T-helper 22 cell (primary cell): ENCODE data around the gene CALCOCO2.
"Not testable (repeated sequence)": the region's sequence is repeated elsewhere in the genome, so short reads cannot be mapped to it uniquely, and the experiment has no call there.

ENCODE experiments used
- DNase-seq: peaks from one replicate; pipeline ENCODE4 v3.0.0-alpha.2; 2020; ENCODE audit warnings: low read depth

Gene CALCOCO2

GRCh38 chr17:48825446-48826381, 5.1 kb upstream of the CALCOCO2 start:
- DNase-seq: no peak

- DNase-seq: no peak
Observed at GRCh38 chr17:48831549-48831883, 681 bp downstream of the CALCOCO2 start.

- DNase-seq: no peak
Observed at GRCh38 chr17:48834973-48835372, 4.1 kb downstream of the CALCOCO2 start.

GRCh38 chr17:48835971-48836370, 5.1 kb downstream of the CALCOCO2 start:
- no peak for DNase-seq

GRCh38 chr17:48837458-48837857, 6.6 kb downstream of the CALCOCO2 start:
- not testable (repeated sequence) for DNase-seq

GRCh38 chr17:48840441-48840840, 9.6 kb downstream of the CALCOCO2 start:
- no peak for DNase-seq

GRCh38 chr17:48841395-48841831, 10.6 kb downstream of the CALCOCO2 start:
- DNase-seq: no peak

- no peak for DNase-seq
Observed at GRCh38 chr17:48842746-48843145, 11.9 kb downstream of the CALCOCO2 start.

GRCh38 chr17:48843187-48843900, 12.5 kb downstream of the CALCOCO2 start:
- no peak for DNase-seq

GRCh38 chr17:48850792-48851323, 20.0 kb downstream of the CALCOCO2 start:
- DNase-seq: no peak

- DNase-seq: no peak
Observed at GRCh38 chr17:48854774-48855476, 24.1 kb downstream of the CALCOCO2 start.

GRCh38 chr17:48856122-48856821, 25.4 kb downstream of the CALCOCO2 start:
- DNase-seq: no peak

- no peak for DNase-seq
Observed at GRCh38 chr17:48860034-48860433, 29.2 kb downstream of the CALCOCO2 start.

GRCh38 chr17:48860456-48860855, 29.6 kb downstream of the CALCOCO2 start:
- DNase-seq: no peak

- no peak for DNase-seq
Observed at GRCh38 chr17:48868916-48869500, 38.2 kb downstream of the CALCOCO2 start.

- DNase-seq: no peak
Observed at GRCh38 chr17:48869821-48870318, 39.0 kb downstream of the CALCOCO2 start.

- DNase-seq: no peak
Observed at GRCh38 chr17:48871035-48871550, 40.3 kb downstream of the CALCOCO2 start.

- no peak for DNase-seq
Observed at GRCh38 chr17:48871551-48872351, 40.9 kb downstream of the CALCOCO2 start.

- DNase-seq: not testable (repeated sequence)
Observed at GRCh38 chr17:48872409-48872808, 41.6 kb downstream of the CALCOCO2 start.

- DNase-seq: no peak
Observed at GRCh38 chr17:48873209-48873608, 42.4 kb downstream of the CALCOCO2 start.
